ENCODE measurements around the gene VAV2. TPM values are rescaled to one million over a fixed set of nuclear protein-coding genes. Genes with fewer than 3 reads are reported as not detected.

Gene VAV2
- polyA plus RNA-seq, 2 of the 4 experiments (the other 2 are of a cell fraction) = 9.8 to 21.4 TPM

GRCh38 chr9:133803028-133803585 is 189.0 kb downstream of the VAV2 start:
- WGBS (ENCODE audit: missing lambda C conversion rate) = 88% methylated on average over 17 of the region's 21 CpGs
- CTCF ChIA-PET = interaction anchor here (0.6 to 4.0 kb wide), 12 partner anchors 9 to 825 kb away, joined by 3 to 47 read pairs (median 4); partner anchors contain the start of gene GFI1B
- Histone ChIP-seq H3K9me3 (no peaks in the 10 kb centered on the region), H3K4me2 (no peak overlapping the region), H3K4me3 (no peak overlapping the region), H3K4me1 (no peaks in the 10 kb centered on the region), H3K27ac (no peak overlapping the region)
- DNase-seq (ENCODE audit: low read depth in 1 of 2, low spot score in 1 of 2) = no peak
- POLR2A ChIA-PET = no interaction called here
- no peak for FAIRE-seq
- ATAC-seq = no peak
- TF ChIP-seq HES2 (IDR thresholded peaks at IDR 0.05) = no peak
- no peak for TF ChIP-seq NR3C1 (IDR thresholded peaks at IDR 0.05)
- no peak for TF ChIP-seq RAD21 (conservative IDR thresholded peaks at IDR 0.05 in 1 of 2, IDR thresholded peaks at IDR 0.05 in 1 of 2)
- no peak for TF ChIP-seq CHD2 (IDR thresholded peaks at IDR 0.05; ENCODE audit: low read length, partially characterized antibody)
- TF ChIP-seq SMC3 (IDR thresholded peaks at IDR 0.05) = no peak

DNA sequence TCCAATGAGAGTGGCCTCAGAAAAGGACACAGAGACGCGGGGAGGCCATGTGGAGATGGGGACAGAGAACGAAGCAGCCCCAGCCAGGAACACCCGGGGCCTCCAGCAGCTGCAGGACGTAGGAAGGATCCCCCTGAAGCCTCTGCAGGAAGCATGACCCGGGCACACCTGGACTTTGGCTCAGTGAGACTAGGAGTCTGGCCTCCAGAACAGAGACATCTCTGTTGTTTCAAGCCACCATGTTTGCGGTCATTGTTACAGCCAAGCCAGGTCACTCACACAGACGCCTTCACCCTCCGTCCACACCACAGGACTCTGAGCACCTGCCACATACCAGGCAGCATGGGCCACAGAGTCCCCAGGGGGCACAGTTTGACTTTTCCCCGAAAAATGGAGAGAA is 190.4 kb downstream of the VAV2 start:
- no peak for FAIRE-seq

GRCh38 chr9:133800266-133800665 is 191.9 kb downstream of the VAV2 start:
- ATAC-seq (no peak), FAIRE-seq (no peak), DNase-seq (ENCODE audit: low read depth in 1 of 2, low spot score in 1 of 2) (no peak)
- Histone ChIP-seq H3K9me3 (no peaks in the 10 kb centered on the region), H3K4me3 (no peak overlapping the region), H3K4me1 (no peaks in the 10 kb centered on the region), H3K27ac (no peak overlapping the region), H3K4me2 (no peak overlapping the region)
- POLR2A ChIA-PET = no interaction called here
- CTCF ChIA-PET = interaction anchor here (0.6 to 10.3 kb wide), 3 partner anchors 18 to 381 kb away, joined by 3 to 188 read pairs (median 7); no protein-coding TSS in a partner anchor
- 89% methylated on average over 7 of the region's 13 CpGs for WGBS (ENCODE audit: missing lambda C conversion rate)
- no peak for TF ChIP-seq USF2 (IDR thresholded peaks at IDR 0.05)
- TF ChIP-seq, protein P1, sequence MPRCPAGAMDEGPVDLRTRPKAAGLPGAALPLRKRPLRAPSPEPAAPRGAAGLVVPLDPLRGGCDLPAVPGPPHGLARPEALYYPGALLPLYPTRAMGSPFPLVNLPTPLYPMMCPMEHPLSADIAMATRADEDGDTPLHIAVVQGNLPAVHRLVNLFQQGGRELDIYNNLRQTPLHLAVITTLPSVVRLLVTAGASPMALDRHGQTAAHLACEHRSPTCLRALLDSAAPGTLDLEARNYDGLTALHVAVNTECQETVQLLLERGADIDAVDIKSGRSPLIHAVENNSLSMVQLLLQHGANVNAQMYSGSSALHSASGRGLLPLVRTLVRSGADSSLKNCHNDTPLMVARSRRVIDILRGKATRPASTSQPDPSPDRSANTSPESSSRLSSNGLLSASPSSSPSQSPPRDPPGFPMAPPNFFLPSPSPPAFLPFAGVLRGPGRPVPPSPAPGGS (IDR thresholded peaks at IDR 0.05) = no peak
- TF ChIP-seq ZSCAN20 (CRISPR knock-in tag; IDR thresholded peaks at IDR 0.05) = no peak
- no peak for TF ChIP-seq ESRRA (IDR thresholded peaks at IDR 0.05; ENCODE audit: borderline replicate concordance, low read length)

More for the DNA sequence above, 190.4 kb downstream of the VAV2 start:
- DNase-seq (ENCODE audit: low read depth in 1 of 2, low spot score in 1 of 2) = no peak
- CTCF ChIA-PET = interaction anchor here (10.3 kb wide), 1 partner anchor 193 kb away, joined by 188 read pairs; no protein-coding TSS in a partner anchor
- POLR2A ChIA-PET = no interaction called here
- Histone ChIP-seq H3K4me3 (no peak overlapping the region), H3K4me1 (no peaks in the 10 kb centered on the region), H3K9me3 (no peaks in the 10 kb centered on the region), H3K4me2 (no peak overlapping the region), H3K27ac (no peak overlapping the region)
- TF ChIP-seq MAX (IDR thresholded peaks at IDR 0.05) (no peak), CHD4 (IDR thresholded peaks at IDR 0.05; ENCODE audit: borderline replicate concordance) (no peak), CBX8 (IDR thresholded peaks at IDR 0.05) (no peak)
- WGBS (ENCODE audit: missing lambda C conversion rate) = 83% methylated on average over 10 of the region's 10 CpGs
- no peak for ATAC-seq

- CTCF ChIA-PET = interaction anchor here (0.6 to 10.3 kb wide), 4 partner anchors 17 to 381 kb away, joined by 3 to 188 read pairs (median 5); no protein-coding TSS in a partner anchor
- H3K4me1 ChIP-seq = no peaks in the 10 kb centered on the region
- no peak overlapping the region for H3K4me2 ChIP-seq
- no peaks in the 10 kb centered on the region for H3K9me3 ChIP-seq
- WGBS (ENCODE audit: missing lambda C conversion rate) = 88% methylated on average over 16 of the region's 17 CpGs
- ATAC-seq (no peak), DNase-seq (ENCODE audit: low read depth in 1 of 2, low spot score in 1 of 2) (no peak), FAIRE-seq (no peak)
- TF ChIP-seq FOSB (CRISPR knock-in tag; IDR thresholded peaks at IDR 0.05) (no peak), ZNF302 (CRISPR knock-in tag; IDR thresholded peaks at IDR 0.05) (no peak)
- POLR2A ChIA-PET = no interaction called here
- no peak overlapping the region for H3K27ac ChIP-seq
- no peak overlapping the region for H3K4me3 ChIP-seq
Measured at GRCh38 chr9:133799716-133800115, 192.4 kb downstream of the VAV2 start.

Data from A549 (cell line).